NCI-H774 (cell line): ENCODE results near the gene KCNQ1.

ENCODE experiments used
- DNase-seq: peaks from one replicate; lab custom pipeline; 2025; lab: John Stamatoyannopoulos, UW

KCNQ1 gene

DNA sequence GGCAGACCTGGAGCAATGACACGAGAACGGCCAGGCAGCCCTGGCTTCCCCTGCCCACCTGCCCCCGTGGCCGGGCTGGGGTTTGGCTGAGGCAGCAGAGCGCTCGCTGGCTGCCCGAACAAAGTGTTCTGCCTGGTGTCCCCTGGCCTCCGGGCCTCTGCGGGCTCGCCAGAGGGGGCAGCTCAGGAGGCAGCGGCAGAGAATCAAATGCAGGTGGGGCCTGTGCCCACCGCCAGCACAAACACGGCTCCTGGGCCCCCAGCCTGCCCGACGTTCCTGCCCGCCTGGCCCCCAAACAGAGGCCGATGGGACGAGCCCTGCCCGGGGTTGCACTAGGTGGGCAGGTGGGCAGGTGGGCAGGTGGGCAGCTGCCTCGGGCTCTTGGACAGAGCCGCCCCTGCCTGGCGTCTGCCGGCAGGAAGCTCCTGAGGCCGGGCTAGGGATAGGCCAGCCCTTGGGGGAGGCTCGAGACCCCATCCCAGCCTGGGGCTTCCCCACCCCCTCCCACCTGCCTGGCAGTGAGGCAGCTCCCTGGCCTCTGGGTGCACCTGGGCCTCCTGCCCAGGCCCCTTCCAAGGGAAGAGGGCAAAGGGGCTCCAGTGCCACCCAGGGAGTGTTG is 394.0 kb downstream of the KCNQ1 start:
- DNase-seq: no peak

DNA sequence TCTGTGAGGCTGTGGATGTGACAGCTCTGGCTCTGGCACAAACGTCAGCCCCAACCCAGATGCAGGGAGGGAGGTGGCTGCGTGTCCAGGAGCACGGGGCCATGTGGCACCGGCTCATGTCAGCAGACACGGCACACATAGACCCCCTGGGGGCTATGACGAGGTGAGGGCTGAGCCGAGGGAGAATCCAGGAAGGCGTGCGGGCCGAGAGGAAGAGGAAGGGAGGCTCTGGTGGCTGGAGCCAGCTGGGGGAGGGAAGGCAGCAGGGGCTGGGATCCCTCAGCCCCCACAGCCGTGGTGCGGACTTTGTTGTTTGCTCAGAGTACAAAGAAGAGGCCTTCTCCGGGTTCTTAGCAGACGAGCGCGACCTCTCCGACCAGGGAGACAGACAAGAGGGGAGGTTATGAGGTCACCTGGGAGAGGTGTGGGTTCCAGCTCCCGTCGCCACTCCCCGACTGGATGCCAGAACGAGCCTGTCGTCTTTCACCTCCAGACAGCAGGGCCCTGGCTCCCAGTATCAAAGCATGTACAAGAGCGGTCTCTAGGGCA is 394.7 kb downstream of the KCNQ1 start:
- DNase-seq: no peak

DNA sequence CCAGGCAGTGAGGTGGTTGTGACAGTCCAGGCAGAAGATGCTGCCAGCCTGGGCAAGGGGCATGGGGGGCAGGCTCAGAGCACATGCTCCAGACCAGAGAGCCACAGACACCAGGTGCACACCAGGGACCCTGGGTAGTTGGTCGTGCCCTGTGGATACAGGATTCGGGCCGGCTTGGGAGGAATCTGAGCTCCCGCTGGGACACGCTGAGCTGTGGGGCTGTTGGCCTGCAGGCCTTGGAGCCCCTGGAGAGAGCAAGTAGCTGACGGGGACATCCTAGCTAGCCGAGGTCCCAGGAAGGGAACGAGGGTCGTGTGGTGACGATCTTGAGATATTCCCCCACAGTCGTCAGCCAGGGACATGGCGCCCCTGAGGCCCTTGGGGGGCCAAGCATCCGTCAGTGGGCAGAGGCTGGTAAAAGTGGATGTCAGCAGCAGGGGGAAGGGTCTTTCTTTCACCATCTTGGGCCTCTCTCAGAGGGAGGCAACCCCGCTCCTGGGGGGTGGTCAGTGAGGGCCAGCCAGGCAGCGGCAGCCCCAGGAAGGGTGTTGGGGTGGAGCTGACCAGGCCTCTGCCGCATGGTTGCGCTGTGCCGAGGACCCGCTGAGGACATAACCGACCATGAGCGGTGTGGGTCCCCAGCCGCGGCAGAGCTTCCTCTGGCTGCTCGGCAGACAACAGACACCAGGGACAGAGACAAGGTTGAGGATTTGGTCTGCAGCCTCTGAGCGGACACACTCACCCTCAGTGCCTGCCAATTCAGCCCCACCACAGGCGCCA is 396.8 kb downstream of the KCNQ1 start:
- no peak for DNase-seq

DNA sequence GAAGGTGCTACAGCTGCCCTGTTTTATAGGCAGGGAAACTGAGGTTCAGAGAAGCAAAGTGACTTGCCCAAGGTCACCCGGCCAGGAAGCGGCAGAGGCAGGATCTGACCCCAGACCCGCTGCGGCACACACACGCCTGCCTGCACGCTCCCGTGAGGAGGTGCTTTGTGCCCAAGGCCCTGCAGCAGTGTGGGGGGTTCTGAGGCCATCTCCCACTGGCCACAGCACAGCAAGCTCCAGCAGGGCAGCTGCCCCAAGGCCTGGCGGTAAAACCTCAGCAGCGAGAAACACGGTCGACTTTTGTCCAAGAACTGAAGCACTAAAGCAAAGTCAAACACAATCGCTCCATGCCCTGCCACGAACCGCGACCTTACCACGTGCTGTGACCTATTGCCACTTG is 398.1 kb downstream of the KCNQ1 start:
- no peak for DNase-seq

DNA sequence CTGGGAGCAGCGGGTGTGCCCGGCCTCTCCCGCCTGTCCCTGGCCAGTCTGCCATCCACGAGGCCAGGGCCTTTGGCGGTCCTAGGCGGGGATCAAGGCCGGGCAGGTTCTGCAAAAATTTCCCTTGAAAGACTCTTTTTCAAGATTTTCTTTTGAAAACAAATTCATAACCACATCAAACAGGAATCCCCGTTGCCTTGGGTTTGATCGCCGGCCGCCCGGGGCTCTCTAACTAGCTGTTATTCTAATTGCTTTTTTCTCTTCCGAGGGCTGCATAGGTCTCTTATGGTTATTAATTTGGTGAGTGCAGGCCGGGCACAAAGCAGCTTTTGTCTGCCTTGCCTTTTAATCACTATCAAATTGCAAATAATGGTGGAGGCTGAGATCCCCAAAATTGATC is 398.7 kb downstream of the KCNQ1 start:
- no peak for DNase-seq

DNA sequence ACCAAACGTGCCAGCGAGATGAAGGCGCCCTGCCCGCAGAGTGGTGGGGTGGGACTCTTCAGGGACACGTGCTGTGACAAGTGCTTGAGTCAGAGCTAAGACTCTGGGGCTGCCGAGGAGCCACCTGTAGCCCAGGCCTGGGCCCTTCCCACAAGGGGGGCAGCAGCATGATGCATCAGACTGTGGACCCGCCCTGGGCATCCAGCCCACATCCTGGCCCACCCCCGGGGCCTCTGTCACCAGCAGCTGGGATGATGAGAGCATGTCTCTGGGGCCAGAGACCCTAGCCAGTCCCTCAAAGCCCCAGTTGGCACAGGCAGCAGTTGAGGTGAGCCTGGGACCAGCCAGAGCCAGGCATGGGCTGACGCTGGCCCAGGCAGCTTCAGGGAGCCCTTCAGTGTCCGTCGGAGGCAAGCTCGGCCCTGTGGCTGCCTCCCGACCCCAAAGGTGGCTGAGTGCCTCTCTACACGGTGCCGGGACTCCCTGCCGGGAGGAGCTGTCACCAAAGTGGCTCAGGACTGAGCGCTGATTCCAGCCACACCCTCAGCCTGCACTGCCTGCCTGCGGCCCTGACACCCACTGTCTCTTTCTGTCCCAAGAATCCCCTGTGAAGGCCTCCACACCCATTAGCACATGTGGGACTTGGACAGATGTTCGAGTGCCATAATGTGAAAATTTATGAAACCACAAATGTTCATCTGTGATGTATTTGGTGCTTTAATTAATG is 399.5 kb downstream of the KCNQ1 start:
- DNase-seq: no peak

DNA sequence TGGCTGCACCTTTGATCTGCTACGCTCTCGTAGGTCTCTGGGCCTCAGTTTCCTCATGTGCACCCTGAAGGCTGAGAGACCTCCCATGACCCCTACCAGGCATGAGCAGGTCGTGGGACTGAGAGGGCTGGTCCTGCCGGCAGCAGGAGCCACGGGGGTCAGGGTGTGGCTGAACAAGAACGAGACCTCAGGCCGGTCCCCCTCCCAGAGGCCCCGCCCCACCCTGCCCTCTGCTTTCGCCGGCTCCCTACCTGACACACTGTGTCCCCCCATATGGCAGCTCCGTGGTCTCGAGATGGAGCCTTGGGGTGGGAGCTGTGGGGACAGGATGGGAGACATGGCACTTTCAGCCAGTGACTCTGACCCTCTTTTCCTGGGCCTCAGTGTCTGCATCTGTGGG is 400.2 kb downstream of the KCNQ1 start:
- DNase-seq: no peak

DNA sequence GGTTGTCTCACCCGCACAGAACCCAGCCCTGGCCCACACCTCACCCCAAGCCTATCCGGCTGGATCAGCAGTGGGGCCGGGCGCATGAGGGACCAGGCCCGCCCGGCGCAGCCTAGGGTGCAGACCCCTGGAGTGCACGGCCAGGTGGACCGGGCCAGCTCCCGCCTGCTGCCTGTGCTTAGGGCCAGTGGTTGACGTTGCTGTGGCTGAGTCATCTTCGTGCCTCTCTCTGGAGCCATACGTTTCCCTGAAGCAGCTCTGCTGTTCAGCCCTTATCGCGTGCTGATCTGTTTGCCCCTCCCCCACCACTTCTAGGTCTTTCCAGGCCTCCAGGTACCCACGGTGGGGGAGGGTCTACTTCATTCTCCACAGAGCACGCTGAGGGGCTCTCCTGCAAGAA is 401.2 kb downstream of the KCNQ1 start:
- no peak for DNase-seq

DNA sequence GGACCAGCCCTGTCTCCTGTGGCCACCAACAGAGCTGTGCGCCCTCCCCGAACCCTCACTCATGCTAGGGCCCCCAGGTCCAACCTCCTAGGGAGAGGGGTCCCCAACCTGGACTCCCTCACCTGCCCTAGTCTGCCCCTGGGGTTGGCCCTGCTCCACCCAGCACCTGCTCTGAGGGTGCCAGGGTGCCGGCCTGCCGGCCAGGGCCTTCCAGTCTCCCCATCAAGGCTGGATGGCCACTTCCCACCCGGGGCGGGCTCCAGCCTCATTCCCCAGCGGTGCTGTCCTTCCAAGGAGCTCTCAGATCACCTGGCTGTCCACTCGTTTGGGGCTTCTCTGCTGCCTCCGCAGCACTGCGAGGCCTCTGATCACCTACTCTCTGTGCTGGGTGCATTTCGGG is 401.7 kb downstream of the KCNQ1 start:
- no peak for DNase-seq

DNA sequence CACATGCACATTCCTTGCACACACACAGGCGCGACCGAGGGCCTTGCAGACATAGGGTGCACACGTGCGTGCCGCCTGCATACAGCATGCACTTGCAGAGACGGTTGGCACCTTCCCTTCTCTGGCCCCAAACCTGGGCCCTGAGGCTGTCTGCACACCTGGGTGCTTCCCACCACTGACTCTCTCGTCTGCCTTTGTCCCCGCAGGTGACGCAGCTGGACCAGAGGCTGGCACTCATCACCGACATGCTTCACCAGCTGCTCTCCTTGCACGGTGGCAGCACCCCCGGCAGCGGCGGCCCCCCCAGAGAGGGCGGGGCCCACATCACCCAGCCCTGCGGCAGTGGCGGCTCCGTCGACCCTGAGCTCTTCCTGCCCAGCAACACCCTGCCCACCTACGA is 402.8 kb downstream of the KCNQ1 start:
- DNase-seq: no peak

DNA sequence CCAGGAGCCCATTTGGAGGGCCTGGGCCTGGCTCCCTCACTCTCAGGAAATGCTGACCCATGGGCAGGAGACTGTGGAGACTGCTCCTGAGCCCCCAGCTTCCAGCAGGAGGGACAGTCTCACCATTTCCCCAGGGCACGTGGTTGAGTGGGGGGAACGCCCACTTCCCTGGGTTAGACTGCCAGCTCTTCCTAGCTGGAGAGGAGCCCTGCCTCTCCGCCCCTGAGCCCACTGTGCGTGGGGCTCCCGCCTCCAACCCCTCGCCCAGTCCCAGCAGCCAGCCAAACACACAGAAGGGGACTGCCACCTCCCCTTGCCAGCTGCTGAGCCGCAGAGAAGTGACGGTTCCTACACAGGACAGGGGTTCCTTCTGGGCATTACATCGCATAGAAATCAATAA is 403.7 kb downstream of the KCNQ1 start:
- DNase-seq: no peak

DNA sequence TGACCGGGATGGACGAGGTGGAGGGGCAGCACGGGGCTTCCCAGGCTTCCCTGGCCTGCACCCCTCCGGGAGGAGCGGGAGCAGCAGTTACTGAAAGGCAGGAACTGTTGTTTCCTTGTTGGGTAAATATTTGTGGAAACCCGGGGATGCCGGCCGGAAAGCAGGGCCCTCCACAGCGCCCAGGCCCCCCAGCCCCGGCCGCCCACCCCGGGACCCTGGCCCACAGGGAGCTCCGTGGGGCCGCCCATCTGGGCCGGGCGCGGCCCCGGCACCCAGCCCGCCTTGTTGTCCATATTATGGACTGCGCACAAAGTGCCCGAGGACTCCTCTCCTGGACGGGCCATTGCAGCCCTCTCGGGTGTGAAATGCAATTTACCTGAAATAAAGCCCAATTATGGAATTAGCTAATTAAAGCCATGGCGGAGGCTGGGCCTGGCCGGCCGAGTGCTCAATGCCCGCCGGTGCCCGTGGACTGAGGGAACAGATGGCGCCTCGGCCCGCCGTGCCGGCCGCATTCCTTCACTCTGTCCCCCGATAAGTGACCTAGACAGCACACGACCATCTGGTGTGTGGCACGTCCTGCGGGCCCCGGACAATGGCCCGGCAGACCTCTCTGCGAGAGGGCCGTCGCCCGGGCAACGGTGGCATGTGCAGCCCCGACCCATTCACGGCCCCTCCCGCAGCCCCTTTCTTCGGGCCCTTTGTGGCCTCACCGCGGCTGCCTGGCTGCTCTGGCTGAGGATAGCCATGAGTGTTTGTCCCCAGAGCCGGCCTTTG is 405.4 kb downstream of the KCNQ1 start:
- no peak for DNase-seq

DNA sequence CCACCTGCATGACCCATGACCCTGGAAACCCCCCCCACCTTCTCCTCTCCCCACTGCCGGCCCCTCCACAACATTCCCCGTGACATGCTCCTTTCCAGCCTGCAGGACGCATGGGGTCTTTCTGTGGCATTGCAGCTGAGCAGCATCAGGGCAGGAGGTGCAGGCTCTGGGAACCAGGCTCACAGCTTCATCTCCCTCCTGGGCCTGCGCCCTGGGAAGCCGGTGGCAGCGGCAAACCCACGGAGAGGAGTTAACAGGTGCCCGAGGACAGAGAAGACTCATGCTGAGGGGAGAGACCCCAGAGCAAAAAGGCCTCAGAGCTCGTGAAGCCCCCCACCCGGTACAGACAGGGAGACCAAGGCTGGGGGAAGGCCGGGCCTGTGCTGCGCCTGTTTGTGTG is 408.6 kb downstream of the KCNQ1 start:
- DNase-seq: no peak

DNA sequence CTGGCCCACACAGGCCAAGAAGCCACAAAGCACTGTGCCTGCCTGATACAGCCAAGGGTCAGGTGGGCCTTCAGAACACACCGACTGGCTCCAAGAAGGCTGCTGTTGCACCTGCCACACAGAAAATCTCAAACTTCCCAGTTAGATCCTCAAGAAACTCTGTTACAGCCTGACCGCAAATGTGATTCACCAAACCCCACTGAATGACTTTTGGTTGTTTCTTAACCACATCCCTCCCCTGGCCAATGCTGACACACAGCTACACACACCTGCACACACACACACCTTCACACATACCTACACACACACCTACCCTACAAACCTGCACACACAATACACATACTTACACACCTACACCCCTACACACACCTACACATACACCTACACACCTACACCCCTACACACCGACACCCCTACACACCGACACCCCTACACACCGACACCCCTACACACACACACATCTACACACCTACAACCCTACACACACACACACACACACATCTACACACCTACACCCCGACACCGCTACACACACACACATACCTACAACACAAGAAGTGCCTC is 409.3 kb downstream of the KCNQ1 start:
- no peak for DNase-seq

DNA sequence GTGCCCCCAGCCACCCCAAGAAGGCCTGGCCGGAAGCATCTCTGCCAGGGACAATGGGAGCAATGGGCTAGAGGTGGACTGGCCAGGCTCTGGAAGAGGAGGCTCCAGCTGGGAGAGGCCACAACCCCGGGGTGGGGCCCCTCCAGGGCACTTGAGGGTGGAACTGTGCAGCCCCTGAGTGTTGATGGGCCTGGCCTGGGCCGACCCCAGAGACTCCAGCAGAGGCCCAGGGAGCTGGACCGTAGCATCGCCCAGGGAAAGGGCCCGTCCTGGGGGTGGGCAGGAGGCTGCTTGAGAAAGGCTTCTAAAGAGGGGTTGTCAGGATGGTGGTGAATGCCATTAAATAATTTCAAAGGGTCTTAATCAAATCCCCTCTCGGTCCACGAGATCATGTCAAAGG is 410.4 kb downstream of the KCNQ1 start:
- DNase-seq: no peak

DNA sequence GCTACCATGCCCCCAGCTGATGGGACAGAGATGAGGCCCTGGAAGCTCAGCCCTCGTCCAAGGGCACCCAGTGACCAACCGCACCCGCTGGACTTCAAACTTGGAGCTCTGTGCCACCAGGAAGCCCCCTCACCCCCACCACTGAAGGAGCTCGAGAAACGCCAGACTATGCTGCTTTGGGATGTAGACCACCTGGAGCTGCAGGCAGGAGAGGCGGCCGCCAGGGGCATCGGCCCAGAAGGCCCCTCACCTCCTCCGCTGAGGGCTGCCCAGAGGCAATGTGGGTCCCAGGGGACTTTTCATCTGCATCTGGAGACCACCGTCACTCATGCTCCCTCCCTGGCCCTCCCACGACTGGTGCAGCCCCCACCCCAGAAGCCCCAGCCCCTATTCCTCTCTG is 412.5 kb downstream of the KCNQ1 start:
- no peak for DNase-seq

DNA sequence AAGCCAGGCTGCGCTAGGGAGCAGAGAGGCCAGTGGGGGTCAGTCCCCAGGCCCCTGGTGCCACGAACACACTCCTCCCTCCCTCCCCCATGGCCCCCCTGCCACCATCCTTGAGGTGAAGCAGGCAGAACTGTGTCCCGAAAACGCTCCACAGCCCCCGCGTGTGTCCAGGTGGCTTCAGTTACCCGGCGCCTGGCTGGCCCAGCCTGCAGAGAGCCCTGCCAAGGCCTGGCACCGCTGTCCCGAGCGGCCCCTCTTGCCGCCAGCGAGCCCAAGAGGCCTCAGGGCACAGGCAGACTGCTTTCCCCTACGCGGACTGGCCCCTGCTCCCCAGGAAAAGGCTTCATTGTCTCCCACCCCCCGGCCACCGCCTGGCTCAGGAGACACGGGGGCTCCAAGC is 413.1 kb downstream of the KCNQ1 start:
- DNase-seq: no peak

DNA sequence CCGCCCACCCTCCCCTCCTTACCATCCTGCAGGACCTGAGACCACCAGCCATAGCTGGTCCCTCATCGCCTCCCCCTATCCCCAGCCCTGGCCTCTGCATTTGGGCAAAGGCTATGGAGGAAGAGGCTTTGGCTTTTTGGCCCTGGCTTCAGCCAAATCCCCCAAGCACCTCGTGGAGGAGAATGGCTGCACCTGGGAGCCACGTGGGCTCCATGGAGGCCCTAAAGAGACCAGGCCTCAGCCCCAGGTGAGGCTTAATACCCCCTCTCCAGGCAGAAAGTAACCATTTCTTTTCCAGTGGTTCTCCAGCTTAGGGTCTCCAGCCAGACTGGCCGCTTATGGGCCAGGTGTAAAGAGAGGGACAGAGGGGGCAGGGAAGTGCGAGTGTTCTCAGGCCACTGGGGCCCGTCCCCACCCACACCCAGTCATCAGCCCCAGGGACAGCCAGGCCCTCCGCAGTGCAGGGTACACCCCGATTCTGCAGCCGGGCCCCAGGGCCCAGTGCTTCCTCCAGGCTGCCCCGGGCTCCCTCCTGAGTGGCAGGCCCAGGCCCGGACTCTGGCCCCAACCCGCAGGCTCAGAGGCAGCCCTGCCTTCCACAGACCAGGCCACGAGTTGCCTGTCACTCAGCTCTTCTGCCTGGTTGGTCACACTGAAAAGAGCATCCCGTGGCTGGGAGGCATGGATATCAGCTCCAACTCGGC is 414.3 kb downstream of the KCNQ1 start:
- no peak for DNase-seq

DNA sequence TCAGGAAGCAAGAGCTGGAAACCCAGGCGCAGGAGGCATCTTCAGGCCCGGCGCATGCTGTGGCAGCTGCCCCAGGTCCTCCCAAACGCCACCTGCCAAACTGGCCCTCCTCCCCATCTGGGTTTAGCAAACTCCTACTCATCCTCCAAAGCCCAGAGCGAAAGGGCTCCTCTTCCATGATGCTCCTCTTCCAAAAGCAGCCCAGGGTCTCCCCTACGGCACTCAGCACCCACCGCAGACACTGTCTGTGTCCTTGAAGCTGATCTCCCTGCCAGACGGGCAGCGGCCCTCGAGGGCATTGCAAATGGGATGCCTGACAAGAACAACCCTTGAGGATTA is 414.9 kb downstream of the KCNQ1 start:
- DNase-seq: no peak

DNA sequence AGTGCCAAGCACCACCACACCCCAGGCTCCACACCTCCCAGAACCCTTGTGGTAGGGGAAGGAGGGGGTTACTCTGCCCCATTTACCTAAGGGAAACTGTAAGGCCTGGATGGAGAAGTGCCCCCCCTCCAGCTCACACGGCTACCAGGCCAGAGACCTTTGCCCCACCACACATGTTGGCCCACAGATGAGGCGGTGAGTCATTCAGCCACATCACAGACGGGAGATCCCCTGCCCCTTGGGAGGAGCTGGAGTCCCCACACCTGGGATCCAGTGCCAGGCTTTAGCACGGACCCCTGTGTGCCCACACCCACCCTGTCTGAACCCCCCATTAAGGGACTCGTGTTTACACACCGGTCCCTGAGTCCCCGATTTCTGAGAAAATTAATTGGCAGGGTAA is 415.8 kb downstream of the KCNQ1 start:
- no peak for DNase-seq
